CD4-positive, alpha-beta T cell treated with Interleukin-21 for 1 hour (primary cell): ENCODE measurements around the gene INTS15.
"Not testable (repeated sequence)": the region's sequence is repeated elsewhere in the genome, so short reads cannot be mapped to it uniquely, and the experiment has no call there.

Experiments
- DNase-seq: peaks from one replicate; pipeline ENCODE4 v3.0.0-alpha.2; 2020

INTS15 gene

GRCh38 chr7:6577369-6578113 is 12.3 kb upstream of the INTS15 start, which contains the start of gene ZDHHC4:
Gene ZDHHC4 (plus strand): TSS chr7:6577454. CDS start chr7:6580562, 3,108 bp downstream.
- DNase-seq: peak; percentile 88

GRCh38 chr7:6578114-6579084 is 11.4 kb upstream of the INTS15 start:
- no peak for DNase-seq

- no peak for DNase-seq
Observed at GRCh38 chr7:6579446-6579845, 10.4 kb upstream of the INTS15 start.

- not testable (repeated sequence) for DNase-seq
Observed at GRCh38 chr7:6585746-6586432, 3.9 kb upstream of the INTS15 start.

GRCh38 chr7:6588566-6588965 is 1.3 kb upstream of the INTS15 start:
- DNase-seq: no peak

- no peak for DNase-seq
Observed at GRCh38 chr7:6589151-6589828, 531 bp upstream of the INTS15 start.

- DNase-seq: no peak
Observed at GRCh38 chr7:6590645-6591110, 857 bp downstream of the INTS15 start.

- no peak for DNase-seq
Observed at GRCh38 chr7:6600093-6600492, 10.3 kb downstream of the INTS15 start.

- no peak for DNase-seq
Observed at GRCh38 chr7:6604458-6604857, 14.6 kb downstream of the INTS15 start.

- no peak for DNase-seq
Observed at GRCh38 chr7:6606866-6607583, 17.2 kb downstream of the INTS15 start.

- DNase-seq: no peak
Observed at GRCh38 chr7:6607651-6608051, 17.8 kb downstream of the INTS15 start.

GRCh38 chr7:6608081-6608480 is 18.3 kb downstream of the INTS15 start:
- no peak for DNase-seq

- DNase-seq: no peak
Observed at GRCh38 chr7:6608794-6609193, 19.0 kb downstream of the INTS15 start.

- DNase-seq: no peak
Observed at GRCh38 chr7:6612819-6613218, 23.0 kb downstream of the INTS15 start.

- DNase-seq: no peak
Observed at GRCh38 chr7:6613706-6614105, 23.9 kb downstream of the INTS15 start.

- DNase-seq: peak; percentile 26
Observed at GRCh38 chr7:6614953-6615722, 25.3 kb downstream of the INTS15 start, which contains the start of gene ZNF853. Gene ZNF853 (plus strand): TSS chr7:6615610. CDS start chr7:6616175, 565 bp downstream.

- no peak for DNase-seq
Observed at GRCh38 chr7:6615723-6616555, 26.1 kb downstream of the INTS15 start.

GRCh38 chr7:6616854-6617643 is 27.2 kb downstream of the INTS15 start:
- no peak for DNase-seq

GRCh38 chr7:6618621-6619020 is 28.8 kb downstream of the INTS15 start:
- DNase-seq: no peak
